H1 (cell line): ENCODE data around the gene RHEB. TPM values are rescaled to one million over a fixed set of nuclear protein-coding genes. Genes with fewer than 3 reads are reported as not detected.

Source experiments
- CTCF ChIA-PET: fragments of 300-600 bp; sonication (Branson Sonifier 250); formaldehyde crosslinking; loops from one replicate; lab custom pipeline; 2021; ENCODE audit not compliant: partially characterized antibody; lab: Charles Lee
- POLR2A ChIA-PET: fragments of 300-600 bp; sonication (Branson Sonifier 250); formaldehyde crosslinking; loops from one replicate; lab custom pipeline; 2021; ENCODE audit warnings: inconsistent platforms; ENCODE audit not compliant: partially characterized antibody; lab: Charles Lee
- DNase-seq, 2 experiments: peaks; one replicate each; pipeline versions ENCODE4 v3.0.0 to v3.0.0-alpha.2; 2010 to 2022; ENCODE audit warnings: low spot score in 2 of 2, low read depth in 1 of 2, mixed read lengths in 1 of 2
- FAIRE-seq: peaks from 2 replicates; lab custom pipeline; 2011; peaks lifted over from hg19 to GRCh38; lab: Jason Lieb, UNC
- H2AFZ ChIP-seq: 2 replicates; pipeline ENCODE4 v1.8.1; 2012; ENCODE audit warnings: low read length, inconsistent platforms
- H2AK5ac ChIP-seq: 2 replicates; pipeline ENCODE4 v1.6.1; 2013; ENCODE audit warnings: low read depth, low read length
- H2BK120ac ChIP-seq: replicated peaks from 2 replicates; pipeline ENCODE3; 2013; ENCODE audit warnings: low read depth, low read length, inconsistent platforms
- H2BK12ac ChIP-seq: 2 replicates; pipeline ENCODE4 v1.6.1; 2013; ENCODE audit warnings: low read depth, low read length
- H2BK15ac ChIP-seq: 2 replicates; pipeline ENCODE4 v1.6.1; 2013; ENCODE audit warnings: low read length
- H2BK20ac ChIP-seq: 2 replicates; pipeline ENCODE4 v1.6.1; 2013; ENCODE audit warnings: low read length
- H2BK5ac ChIP-seq: 2 replicates; pipeline ENCODE4 v1.6.1; 2013; ENCODE audit warnings: low read depth, low read length
- H3K14ac ChIP-seq: 2 replicates; pipeline ENCODE4 v1.6.1; 2013; ENCODE audit warnings: inconsistent platforms; ENCODE audit not compliant: insufficient read length
- H3K18ac ChIP-seq: 2 replicates; pipeline ENCODE4 v1.6.1; 2013; ENCODE audit warnings: low read length; ENCODE audit errors: extremely low read depth
- H3K23ac ChIP-seq: 2 replicates; pipeline ENCODE4 v1.6.1; 2013; ENCODE audit warnings: inconsistent platforms; ENCODE audit not compliant: insufficient read length
- H3K23me2 ChIP-seq: 2 replicates; pipeline ENCODE4 v1.6.1; 2013; ENCODE audit warnings: low read depth, low read length
- H3K27ac ChIP-seq: 2 replicates; pipeline ENCODE4 v1.6.1; 2011; ENCODE audit warnings: low read depth, low read length, inconsistent platforms
- H3K27me3 ChIP-seq, 4 experiments: replicated peaks in 1 of 4; 1 replicate in 1 of 4; 2 replicates in 3 of 4; pipeline versions ENCODE4 v1.6.1 to v1.8.1; 2011 to 2013; ENCODE audit warnings: low read length in 3 of 4, mild to moderate bottlenecking in 3 of 4, inconsistent platforms in 2 of 4, mixed read lengths in 2 of 4, moderate library complexity in 1 of 4; ENCODE audit not compliant: control insufficient read depth in 3 of 4, insufficient read depth in 3 of 4; ENCODE audit errors: extremely low read depth in 1 of 4
- H3K36me3 ChIP-seq, 4 experiments: 2 replicates each; pipeline versions ENCODE4 v1.6.1 to v1.8.1; 2011 to 2013; ENCODE audit warnings: mild to moderate bottlenecking in 4 of 4, low read length in 3 of 4, moderate library complexity in 2 of 4, control low read depth in 1 of 4, inconsistent platforms in 1 of 4; ENCODE audit not compliant: insufficient read depth in 4 of 4, control insufficient read depth in 2 of 4
- H3K4ac ChIP-seq: replicated peaks from 2 replicates; pipeline ENCODE3; 2013; ENCODE audit warnings: low read length, low read depth, mixed read lengths, inconsistent platforms; ENCODE audit not compliant: insufficient read length
- H3K4me1 ChIP-seq, 4 experiments: replicated peaks in 1 of 4; 1 replicate in 1 of 4; 2 replicates in 3 of 4; pipeline versions ENCODE4 v1.6.1 to v1.8.1; 2011 to 2013; ENCODE audit warnings: low read length in 3 of 4, inconsistent platforms in 2 of 4, mixed read lengths in 1 of 4; ENCODE audit not compliant: insufficient read depth in 4 of 4, control insufficient read depth in 3 of 4
- H3K4me2 ChIP-seq, 2 experiments: 2 replicates each; pipeline versions ENCODE4 v1.6.1 to v1.8.1; 2011 to 2013; ENCODE audit warnings: low read depth in 2 of 2, low read length in 2 of 2, control low read depth in 1 of 2, inconsistent platforms in 1 of 2, mild to moderate bottlenecking in 1 of 2; ENCODE audit not compliant: insufficient read depth in 1 of 2
- H3K4me3 ChIP-seq, 4 experiments: fragments of 200-600, 300-600 bp in 1 of 4; sonication (generic), shearing (Covaris generic), sonication (Bioruptor Twin) in 1 of 4; 2 replicates each; pipeline versions ENCODE4 v1.5.1 to v1.8.1; 2011 to 2016; ENCODE audit warnings: low read length in 4 of 4, low read depth in 3 of 4, control low read depth in 2 of 4, inconsistent platforms in 2 of 4, mild to moderate bottlenecking in 2 of 4, mixed read lengths in 1 of 4, moderate library complexity in 1 of 4; ENCODE audit not compliant: insufficient read depth in 2 of 4; ENCODE audit errors: extremely low read depth in 1 of 4
- H3K56ac ChIP-seq: replicated peaks from 2 replicates; pipeline ENCODE3; 2013; ENCODE audit warnings: low read depth, mild to moderate bottlenecking, mixed read lengths, low read length, inconsistent platforms; ENCODE audit not compliant: insufficient read length
- H3K79me1 ChIP-seq: 2 replicates; pipeline ENCODE4 v1.6.1; 2013; ENCODE audit warnings: low read depth, low read length, control low read depth
- H3K79me2 ChIP-seq, 2 experiments: 2 replicates each; pipeline versions ENCODE4 v1.6.1 to v1.8.1; 2012 to 2013; ENCODE audit warnings: low read length in 2 of 2, mild to moderate bottlenecking in 2 of 2, inconsistent platforms in 1 of 2; ENCODE audit not compliant: insufficient read depth in 2 of 2, control insufficient read depth in 1 of 2
- H3K9ac ChIP-seq, 4 experiments: replicated peaks in 1 of 4; 1 replicate in 1 of 4; 2 replicates in 3 of 4; pipeline versions ENCODE4 v1.6.1 to v1.8.1; 2011 to 2013; ENCODE audit warnings: low read depth in 3 of 4, low read length in 3 of 4, control low read depth in 2 of 4, mild to moderate bottlenecking in 2 of 4, moderate library complexity in 2 of 4, inconsistent platforms in 1 of 4; ENCODE audit errors: extremely low read depth in 1 of 4
- H3K9me3 ChIP-seq, 2 experiments: 2 replicates each; pipeline versions ENCODE4 v1.6.1 to v1.8.1; 2012 to 2013; ENCODE audit warnings: mild to moderate bottlenecking in 2 of 2, moderate library complexity in 2 of 2, control low read depth in 1 of 2, inconsistent platforms in 1 of 2, low read depth in 1 of 2, low read length in 1 of 2, mixed read lengths in 1 of 2; ENCODE audit not compliant: insufficient read depth in 2 of 2
- H4K20me1 ChIP-seq, 2 experiments: replicated peaks in 1 of 2; 2 replicates each; pipeline versions ENCODE3 to v1.8.1; 2011 to 2013; ENCODE audit warnings: inconsistent platforms in 2 of 2, low read length in 2 of 2, mild to moderate bottlenecking in 1 of 2; ENCODE audit not compliant: insufficient read depth in 2 of 2, control insufficient read depth in 1 of 2
- H4K5ac ChIP-seq: 2 replicates; pipeline ENCODE4 v1.6.1; 2013; ENCODE audit warnings: low read length, low read depth, mixed read lengths, inconsistent platforms; ENCODE audit not compliant: insufficient read length
- H4K8ac ChIP-seq: 2 replicates; pipeline ENCODE4 v1.8.0; 2013; ENCODE audit warnings: mild to moderate bottlenecking, moderate library complexity, low read length, inconsistent platforms; ENCODE audit not compliant: insufficient read depth; ENCODE audit errors: extremely low read depth
- H4K91ac ChIP-seq: replicated peaks from 2 replicates; pipeline ENCODE3; 2013; ENCODE audit warnings: low read length, mixed read lengths, inconsistent platforms; ENCODE audit not compliant: insufficient read length
- BRCA1 ChIP-seq: IDR thresholded peaks from 2 replicates; pipeline ENCODE4 v1.6.1; 2012; ENCODE audit warnings: low read depth, low read length, improper control_type of control experiment
- CBX8 ChIP-seq: fragments of 300-800, 300-1000 bp; sonication (generic); IDR thresholded peaks from 2 replicates; pipeline ENCODE4 v1.7.1; 2016; ENCODE audit warnings: low read depth, low read length, borderline replicate concordance
- CEBPB ChIP-seq: IDR thresholded peaks from 2 replicates; pipeline ENCODE4 v1.6.1; 2012; ENCODE audit warnings: low read depth, low read length
- CTBP2 ChIP-seq: IDR thresholded peaks from 2 replicates; pipeline ENCODE4 v1.7.0; 2011; ENCODE audit warnings: borderline replicate concordance, mild to moderate bottlenecking, moderate library complexity, mixed read lengths, low read length; ENCODE audit not compliant: insufficient read depth, insufficient read length
- HDAC6 ChIP-seq: IDR thresholded peaks from one replicate; pipeline ENCODE4 v1.7.1; 2012; ENCODE audit warnings: low read depth, mild to moderate bottlenecking, inconsistent platforms, low read length, moderate library complexity
- JUN ChIP-seq: IDR thresholded peaks from 2 replicates; pipeline ENCODE4 v1.6.1; 2011; ENCODE audit warnings: low read depth, mild to moderate bottlenecking, improper control_type of control experiment, low read length
- RBBP5 ChIP-seq: IDR thresholded peaks from 2 replicates; pipeline ENCODE4 v1.7.1; 2012; ENCODE audit warnings: low read depth, mild to moderate bottlenecking, inconsistent platforms, low read length, moderate library complexity, borderline replicate concordance
- SIN3A ChIP-seq, 2 experiments: IDR thresholded peaks in 1 of 2; conservative IDR thresholded peaks in 1 of 2; 2 replicates each; pipeline ENCODE4 v1.6.1; 2011 to 2012; ENCODE audit warnings: low read length in 2 of 2, improper control_type of control experiment in 1 of 2, low read depth in 1 of 2, mild to moderate bottlenecking in 1 of 2
- SP4 ChIP-seq: IDR thresholded peaks from 2 replicates; pipeline ENCODE4 v1.6.1; 2012; ENCODE audit warnings: low read length, inconsistent platforms
- SUZ12 ChIP-seq: fragments of 200-600 bp; sonication (generic); IDR thresholded peaks from 2 replicates; pipeline ENCODE4 v1.6.1; 2012; ENCODE audit warnings: mild to moderate bottlenecking, inconsistent platforms, low read length, moderate library complexity, mixed read lengths
- TEAD4 ChIP-seq: IDR thresholded peaks from 2 replicates; pipeline ENCODE4 v1.6.1; 2012; ENCODE audit warnings: low read depth, low read length, inconsistent platforms, mixed read lengths
- WGBS, 2 experiments: shearing (Covaris generic) in 1 of 2; methylation state at CpG; one replicate each; pipeline versions ENCODE4 v1.1.6 to v1.1.7; 2013 to 2015; ENCODE audit warnings: low lambda C conversion rate in 2 of 2, mixed read lengths in 2 of 2, inconsistent platforms in 1 of 2, low coverage in 1 of 2, missing lambda C conversion rate in 1 of 2; ENCODE audit not compliant: insufficient replicate concordance in 2 of 2, insufficient coverage in 1 of 2, insufficient read length in 1 of 2; ENCODE audit errors: extremely low coverage in 1 of 2, missing lambda C conversion rate in 1 of 2; 5-methylcytosine and 5-hydroxymethylcytosine counted together
- polyA plus RNA-seq, 7 experiments: library from polyadenylated mRNA; depleted of rRNA in 3 of 7; stranded (reverse) in 5 of 7; unstranded in 2 of 7; fragments of >200 nt in 5 of 7; fragments of 200-250 nt in 2 of 7; gene quantifications; 1 replicate in 5 of 7; 2 replicates in 1 of 7; 4 replicates in 1 of 7; pipeline versions ENCODE4 v1.2.1 to v1.2.3, GENCODE V29; 2011 to 2013; ENCODE audit warnings: missing spikeins in 2 of 7, mixed read lengths in 2 of 7
- total RNA-seq: library from RNA; stranded (reverse); fragmentation: NEBNext Ultra II Directional; extraction: Animal tissue kit (Norgen Biotek cat#: 25700); gene quantifications from 2 replicates; pipeline ENCODE4 v1.2.1, GENCODE V29; 2021

The RHEB gene
- total and polyA plus RNA-seq, 2 of the 8 experiments (the other 6 are each of a cell fraction or from before 2014, with no cell fraction given), result 60.8 to 132 TPM

GRCh38 chr7:151566897-151567320, 47.2 kb upstream of the RHEB start:
- H3K79me2 ChIP-seq, result no peaks in the 10 kb centered on the region
- H3K4me1 ChIP-seq, result peaks cover 0 to 5% (median 2%) of the 10 kb centered on the region in 4 experiments; a peak in 3 of 7 replicates
- H2AK5ac ChIP-seq, result no peak overlapping the region; the same call in 1 of the 2 replicates
- H4K5ac ChIP-seq, result no peak overlapping the region
- H3K9me3 ChIP-seq, result no peaks in the 10 kb centered on the region
- H3K23ac ChIP-seq, result no peak overlapping the region
- TF ChIP-seq BRCA1 (no peak), CEBPB (peak; percentile 60), JUN (no peak), SUZ12 (no peak), CBX8 (no peak), HDAC6 (no peak), SP4 (no peak), CTBP2 (no peak), RBBP5 (no peak), TEAD4 (peak; percentile 66; the same call in 1 of the 2 replicates), SIN3A (conservative IDR thresholded peaks at IDR 0.05 in 1 of 2, IDR thresholded peaks at IDR 0.05 in 1 of 2; ENCODE audit: low read depth in 1 of 2, low read length in 2 of 2) (no peak)
- TF ChIP-seq, all 59 proteins: peak for 2
- ChIA-PET POLR2A (no interaction called here), CTCF (interaction anchor here (0.9 to 1.6 kb wide), 5 partner anchors 15 to 158 kb away, joined by 3 to 4 read pairs (median 3); no protein-coding TSS in a partner anchor)
- H3K36me3 ChIP-seq, result no peaks in the 10 kb centered on the region
- H4K8ac ChIP-seq, result no peak overlapping the region
- H3K27ac ChIP-seq, result no peak overlapping the region
- H3K4me2 ChIP-seq, result no peak overlapping the region
- H2BK20ac ChIP-seq, result no peak overlapping the region
- H3K18ac ChIP-seq, result no peak overlapping the region
- no peak overlapping the region for H3K4me3 ChIP-seq
- no peaks in the 10 kb centered on the region for H3K23me2 ChIP-seq
- DNase-seq (no peak), FAIRE-seq (no peak)
- H3K79me1 ChIP-seq, result no peaks in the 10 kb centered on the region
- WGBS, 2 experiments, result 51% methylated on average over 8 of the region's 8 CpGs; no CpG with 5 or more reads in 1 of the 2 experiments
- no peak overlapping the region for H3K9ac ChIP-seq
- H3K27me3 ChIP-seq, result no peaks in the 10 kb centered on the region
- H3K56ac ChIP-seq, result no peak overlapping the region
- H4K20me1 ChIP-seq, result no peaks in the 10 kb centered on the region
- H4K91ac ChIP-seq, result no peak overlapping the region
- H2BK12ac ChIP-seq, result no peak overlapping the region
- no peak overlapping the region for H3K4ac ChIP-seq
- H2BK5ac ChIP-seq, result no peak overlapping the region
- H3K14ac ChIP-seq, result no peak overlapping the region
- no peak overlapping the region for H2AFZ ChIP-seq
- H2BK120ac ChIP-seq, result no peak overlapping the region
- no peak overlapping the region for H2BK15ac ChIP-seq
